Esophagus mucosa (tissue), 1 donor: ENCODE data around the gene OSGIN1. TPM values are rescaled to one million over a fixed set of nuclear protein-coding genes. Genes with fewer than 3 reads are reported as not detected.
A peak's percentile ranks its signal among the peaks of the same experiment; 100 is the strongest.

Source experiments
- ATAC-seq: fragments of 200-7000 bp; cut with Tn5 transposase; one replicate; pipeline ENCODE4 v1.9.1; 2020
- total RNA-seq: library from RNA; stranded (reverse); gene quantifications from one replicate; pipeline ENCODE4 v1.2.4, GENCODE V29; 2023
- donor health status: DM: yes; HTN: yes; CAD: no.

OSGIN1 gene
- total RNA-seq, 1 donor from 2014 or later, result 5.6 TPM

GRCh38 chr16:84007520-84007919, 54.5 kb downstream of the OSGIN1 start:
- no peak for ATAC-seq

DNA sequence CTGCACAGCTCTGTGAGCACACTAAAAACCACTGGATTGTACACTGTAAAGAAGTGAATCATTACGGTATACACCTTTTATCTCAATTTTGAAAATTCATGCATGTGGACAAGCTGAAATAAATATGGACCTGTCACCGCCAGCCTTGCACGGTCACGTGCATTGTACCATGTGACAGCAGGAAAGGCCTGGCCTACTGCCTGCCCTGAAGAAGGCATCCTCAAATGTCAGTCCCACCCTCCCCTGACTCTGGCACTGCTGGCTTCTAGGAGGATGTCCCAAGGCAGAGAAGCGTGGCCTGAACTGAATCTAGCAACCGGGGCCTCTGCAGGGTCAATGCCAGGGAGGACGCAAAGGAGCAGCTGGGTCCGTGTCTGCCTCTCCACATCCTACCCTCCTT, 54.9 kb downstream of the OSGIN1 start:
- no peak for ATAC-seq

DNA sequence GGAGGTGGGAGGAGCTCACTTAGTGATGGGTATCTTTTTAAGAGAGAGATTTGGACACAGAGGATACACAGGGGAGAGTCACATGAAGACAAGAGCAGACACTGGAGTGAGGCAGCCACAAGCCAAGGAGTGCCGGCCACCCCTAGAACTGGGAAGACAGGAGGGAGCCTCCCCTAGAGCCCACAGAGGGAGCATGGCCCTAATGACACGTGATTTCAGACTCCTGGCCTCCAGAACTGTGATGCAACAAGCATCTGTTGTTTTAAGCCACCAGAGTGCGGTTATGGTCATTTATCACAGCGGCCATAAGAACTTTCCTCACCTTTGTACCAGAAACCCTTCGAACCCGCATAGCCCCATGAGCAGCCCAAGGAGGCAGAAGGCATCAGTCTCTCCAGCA, 56.2 kb downstream of the OSGIN1 start:
- no peak for ATAC-seq

GRCh38 chr16:84013787-84014569, 60.9 kb downstream of the OSGIN1 start:
- peak; percentile 95 for ATAC-seq

GRCh38 chr16:84014570-84015327, 61.7 kb downstream of the OSGIN1 start:
- ATAC-seq, result no peak

- ATAC-seq, result no peak
Measured at GRCh38 chr16:84015399-84015798, 62.4 kb downstream of the OSGIN1 start.

Other genes with a start within 250 kb of the OSGIN1 start
- 182 TPM for gene HSBP1, start 145.3 kb upstream of the OSGIN1 start, total RNA-seq
- 2.1 TPM for gene MLYCD, start 54.1 kb upstream of the OSGIN1 start, total RNA-seq
- gene NECAB2, start 15.0 kb downstream of the OSGIN1 start, total RNA-seq, result not detected
- gene SLC38A8, start 89.6 kb downstream of the OSGIN1 start, total RNA-seq, result not detected
- 37.3 TPM for gene MBTPS1, start 163.7 kb downstream of the OSGIN1 start, total RNA-seq
- 8.6 TPM for gene HSDL1, start 191.9 kb downstream of the OSGIN1 start, total RNA-seq
- 0.16 TPM for gene DNAAF1, start 192.1 kb downstream of the OSGIN1 start, total RNA-seq
- gene TAF1C, start 233.8 kb downstream of the OSGIN1 start, total RNA-seq, result 18.3 TPM
- gene ADAD2, start 237.9 kb downstream of the OSGIN1 start, total RNA-seq, result 1.1 TPM